Spleen (tissue), 11 donors: Measurements from ENCODE around the gene GAS6. TPM values are rescaled to one million over a fixed set of nuclear protein-coding genes. Genes with fewer than 3 reads are reported as not detected.

Experiments
- DNase-seq: peaks from one replicate; pipeline ENCODE4 v3.0.0-alpha.2; 2020
- H3K27ac ChIP-seq, 8 donors: fragments of 200-600 bp; sonication (generic) in 7 of 8; 1 replicate in 4 of 8; 2 replicates in 4 of 8; pipeline versions ENCODE4 v1.5.0 to v1.8.0; 2016 to 2021; ENCODE audit warnings: inconsistent platforms in 4 of 8, mild to moderate bottlenecking in 4 of 8, moderate library complexity in 1 of 8
- H3K27me3 ChIP-seq, 7 donors: fragments of 200-600 bp; sonication (generic) in 6 of 7; replicated peaks in 1 of 7; 1 replicate in 4 of 7; 2 replicates in 3 of 7; pipeline versions ENCODE4 v1.5.0 to v1.8.0; 2016 to 2021; ENCODE audit warnings: inconsistent platforms in 3 of 7, mild to moderate bottlenecking in 1 of 7
- H3K36me3 ChIP-seq, 6 donors: fragments of 200-600 bp; sonication (generic) in 5 of 6; 1 replicate in 4 of 6; 2 replicates in 2 of 6; pipeline versions ENCODE4 v1.5.0 to v1.8.0; 2016 to 2021; ENCODE audit warnings: inconsistent platforms in 2 of 6
- H3K4me1 ChIP-seq, 6 donors: fragments of 200-600 bp; sonication (generic) in 5 of 6; 1 replicate in 3 of 6; 2 replicates in 3 of 6; pipeline versions ENCODE4 v1.5.0 to v1.8.0; 2016 to 2021; ENCODE audit warnings: inconsistent platforms in 3 of 6
- H3K4me3 ChIP-seq, 8 donors: fragments of 200-600 bp; sonication (generic) in 7 of 8; 1 replicate in 4 of 8; 2 replicates in 4 of 8; pipeline versions ENCODE4 v1.5.0 to v1.8.0; 2016 to 2021; ENCODE audit warnings: inconsistent platforms in 4 of 8, mild to moderate bottlenecking in 4 of 8, moderate library complexity in 2 of 8
- H3K9me3 ChIP-seq, 8 donors: fragments of 200-600 bp; sonication (generic) in 7 of 8; 1 replicate in 4 of 8; 2 replicates in 4 of 8; pipeline versions ENCODE4 v1.5.0 to v1.8.0; 2016 to 2021; ENCODE audit warnings: inconsistent platforms in 4 of 8
- CTCF ChIP-seq, 11 experiments: fragments of 200-600 bp in 7 of 11; fragments of 450-650 bp in 4 of 11; sonication (generic) in 4 of 11; IDR thresholded peaks in 8 of 11; conservative IDR thresholded peaks in 3 of 11; 1 replicate in 7 of 11; 2 replicates in 4 of 11; pipeline versions ENCODE4 v1.4.0 to v1.8.0; 2016 to 2021; ENCODE audit warnings: antibody characterized with exemption in 11 of 11, inconsistent platforms in 4 of 11, mild to moderate bottlenecking in 1 of 11
- POLR2A ChIP-seq, 3 donors: fragments of 450-650 bp; IDR thresholded peaks; one replicate each; pipeline ENCODE4 v1.5.1; 2017; ENCODE audit warnings: antibody characterized with exemption in 3 of 3, mild to moderate bottlenecking in 1 of 3
- POLR2AphosphoS5 ChIP-seq, 3 donors: sonication (generic); formaldehyde crosslinking; IDR thresholded peaks; one replicate each; pipeline ENCODE4 v1.5.1; 2017; ENCODE audit warnings: antibody characterized with exemption in 3 of 3
- WGBS, 5 donors: extraction: QIAGEN DNeasy Blood & Tissue Kit in 3 of 5; methylation state at CpG; one replicate each; pipeline versions ENCODE4 v1.1.5 to v1.1.7; 2013 to 2018; 5-methylcytosine and 5-hydroxymethylcytosine counted together
- intact Hi-C: fragments of 100-400 bp; cut with DNase I; formaldehyde crosslinking; loops from one replicate; pipeline ENCODE4 v1.15.0; 2023; ENCODE audit warnings: low total_unique reads
- polyA plus RNA-seq, 3 donors: library from polyadenylated mRNA; stranded (reverse); fragments of 200-250 nt; gene quantifications; one replicate each; pipeline ENCODE4 v1.2.1, GENCODE V29; 2013
- total RNA-seq, 7 donors: library from RNA; depleted of rRNA in 3 of 7; stranded (reverse); fragments of >200 nt in 3 of 7; fragmentation: NEBNext Ultra II Directional in 4 of 7; extraction: Animal tissue kit (Norgen Biotek cat#: 25700) in 4 of 7; gene quantifications; one replicate each; pipeline versions ENCODE4 v1.1.0 to v1.2.1, GENCODE V29; 2016 to 2021
- donor health status: healthy with polysubstance abuse.
- donor health status: DM: no; HTN: no; CAD: no; lungs with moderate emphysema.
- donor health status: DM: no; HTN: no; CAD: no.
- donor health status: Bipolar disorder and iron deficiency.
- donor health status: healthy.
- donor health status: DM: no; HTN: no; CAD: no.
- donor health status: DM: yes; HTN: yes; CAD: no.

GAS6 gene
- total and polyA plus RNA-seq, 10 donors = 16.7 to 54.5 (median 35.0) TPM

GRCh38 chr13:113860051-113860664 lies 3.7 kb downstream of the GAS6 start:
- no peak for DNase-seq
- Histone ChIP-seq H3K27me3 (peaks cover 0 to 54% (median 20%) of the 10 kb centered on the region in 7 donors), H3K36me3 (no peaks in the 10 kb centered on the region), H3K4me1 (peaks cover 7 to 63% (median 28%) of the 10 kb centered on the region in 6 donors), H3K27ac (peak overlapping the region in 1 of 8 donors; percentile 11), H3K9me3 (no peaks in the 10 kb centered on the region), H3K4me3 (no peak overlapping the region)
- 84 to 90% (median 89%) methylated on average over 12 of the region's 12 CpGs for WGBS, 5 donors
- no peak for TF ChIP-seq CTCF (IDR thresholded peaks at IDR 0.05 in 8 of 11, conservative IDR thresholded peaks at IDR 0.05 in 3 of 11)
- TF ChIP-seq POLR2A (IDR thresholded peaks at IDR 0.05) = no peak
- peak in 2 of 3 donors; percentile 4 to 42 for TF ChIP-seq POLR2AphosphoS5 (IDR thresholded peaks at IDR 0.05)
- intact Hi-C loops = no loop called here

- H3K36me3 ChIP-seq = no peaks in the 10 kb centered on the region
- H3K4me1 ChIP-seq = peaks cover 13 to 63% (median 30%) of the 10 kb centered on the region in 6 donors
Measured at GRCh38 chr13:113859311-113860050, 4.4 kb downstream of the GAS6 start.

DNA sequence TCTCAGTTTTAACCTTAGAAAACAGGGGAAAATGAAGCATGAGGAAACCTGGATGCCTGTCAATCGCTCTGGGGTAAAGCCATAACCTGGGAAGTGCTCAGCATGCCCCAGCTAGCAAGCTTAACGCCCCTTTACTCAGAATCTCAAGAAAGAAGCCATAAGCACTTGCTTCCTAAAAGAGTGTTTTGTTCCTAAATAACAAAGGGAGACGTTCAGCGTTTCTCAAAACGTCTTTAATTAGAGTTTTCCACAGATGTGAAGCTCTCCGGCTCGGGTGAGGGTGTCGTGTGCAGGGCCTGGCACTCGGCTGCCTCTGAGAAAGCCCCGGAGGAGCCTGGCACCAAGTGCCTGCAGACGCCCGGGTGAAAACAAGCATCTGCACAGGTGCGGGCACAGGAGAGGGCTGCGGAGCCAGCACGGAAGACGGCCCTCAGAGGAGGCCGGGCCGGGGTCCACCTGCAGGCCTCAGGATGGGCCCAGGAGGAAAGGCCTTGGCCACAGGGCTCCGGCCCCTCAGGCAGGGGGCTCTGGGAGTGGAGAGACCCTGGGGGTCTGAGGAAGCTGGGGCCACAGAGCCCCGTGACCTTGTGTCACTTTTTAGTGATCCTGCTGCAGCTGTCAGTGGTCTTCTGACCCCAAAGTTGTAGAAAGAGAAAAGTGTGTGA lies 6.2 kb downstream of the GAS6 start:
- DNase-seq = no peak
- peaks cover 0 to 48% (median 6%) of the 10 kb centered on the region in 7 donors for H3K27me3 ChIP-seq
- peaks cover 3 to 67% (median 26%) of the 10 kb centered on the region in 6 donors for H3K4me1 ChIP-seq
- intact Hi-C loops = no loop called here
- TF ChIP-seq POLR2AphosphoS5 (IDR thresholded peaks at IDR 0.05) (no peak), CTCF (IDR thresholded peaks at IDR 0.05 in 8 of 11, conservative IDR thresholded peaks at IDR 0.05 in 3 of 11) (no peak), POLR2A (IDR thresholded peaks at IDR 0.05) (no peak)
- H3K36me3 ChIP-seq = no peaks in the 10 kb centered on the region
- H3K4me3 ChIP-seq = no peak overlapping the region
- no peaks in the 10 kb centered on the region for H3K9me3 ChIP-seq
- 85 to 93% (median 89%) methylated on average over 19 to 20 of the region's 20 CpGs for WGBS, 5 donors
- H3K27ac ChIP-seq = no peak overlapping the region

More at GRCh38 chr13:113859311-113860050, 4.4 kb downstream of the GAS6 start:
- no peak for TF ChIP-seq POLR2AphosphoS5 (IDR thresholded peaks at IDR 0.05)
- no peak for TF ChIP-seq POLR2A (IDR thresholded peaks at IDR 0.05)
- no peak for TF ChIP-seq CTCF (IDR thresholded peaks at IDR 0.05 in 8 of 11, conservative IDR thresholded peaks at IDR 0.05 in 3 of 11)
- WGBS, 5 donors = 94 to 99% (median 96%) methylated on average over 4 of the region's 4 CpGs
- H3K27me3 ChIP-seq = peaks cover 0 to 54% (median 16%) of the 10 kb centered on the region in 7 donors
- no peak for DNase-seq
- H3K27ac ChIP-seq = no peak overlapping the region
- intact Hi-C loops = no loop called here
- no peaks in the 10 kb centered on the region for H3K9me3 ChIP-seq
- H3K4me3 ChIP-seq = no peak overlapping the region

- Histone ChIP-seq H3K4me3 (no peak overlapping the region), H3K27ac (peak overlapping the region in 1 of 8 donors; percentile 4), H3K4me1 (peaks cover 0 to 59% (median 21%) of the 10 kb centered on the region in 6 donors), H3K27me3 (peaks cover 0 to 48% (median 0%) of the 10 kb centered on the region in 7 donors), H3K9me3 (no peaks in the 10 kb centered on the region), H3K36me3 (no peaks in the 10 kb centered on the region)
- TF ChIP-seq CTCF (IDR thresholded peaks at IDR 0.05 in 8 of 11, conservative IDR thresholded peaks at IDR 0.05 in 3 of 11) (no peak), POLR2A (IDR thresholded peaks at IDR 0.05) (no peak), POLR2AphosphoS5 (IDR thresholded peaks at IDR 0.05) (no peak)
- no peak for DNase-seq
- WGBS, 5 donors = 77 to 85% (median 81%) methylated on average over 9 of the region's 9 CpGs
- intact Hi-C loops = no loop called here
Measured at GRCh38 chr13:113856716-113857065, 7.2 kb downstream of the GAS6 start.
